DND-41 (cell line): Measurements from ENCODE around the gene ANO9.

Experiments
- EZH2 ChIP-seq: IDR thresholded peaks from 3 replicates; pipeline ENCODE4 v1.6.1; 2012; ENCODE audit warnings: borderline replicate concordance, low read depth, mild to moderate bottlenecking, moderate library complexity, low read length, inconsistent platforms; ENCODE audit not compliant: severe bottlenecking
- TF ChIP-seq, protein P1 (sequence below): IDR thresholded peaks from 2 replicates; pipeline ENCODE4 v1.5.1; 2012; ENCODE audit warnings: borderline replicate concordance, low read length, moderate library complexity, mild to moderate bottlenecking; ENCODE audit not compliant: poor library complexity, severe bottlenecking; ENCODE audit errors: extremely low read depth

- TF ChIP-seq EZH2 = no peak
- TF ChIP-seq, protein P1, sequence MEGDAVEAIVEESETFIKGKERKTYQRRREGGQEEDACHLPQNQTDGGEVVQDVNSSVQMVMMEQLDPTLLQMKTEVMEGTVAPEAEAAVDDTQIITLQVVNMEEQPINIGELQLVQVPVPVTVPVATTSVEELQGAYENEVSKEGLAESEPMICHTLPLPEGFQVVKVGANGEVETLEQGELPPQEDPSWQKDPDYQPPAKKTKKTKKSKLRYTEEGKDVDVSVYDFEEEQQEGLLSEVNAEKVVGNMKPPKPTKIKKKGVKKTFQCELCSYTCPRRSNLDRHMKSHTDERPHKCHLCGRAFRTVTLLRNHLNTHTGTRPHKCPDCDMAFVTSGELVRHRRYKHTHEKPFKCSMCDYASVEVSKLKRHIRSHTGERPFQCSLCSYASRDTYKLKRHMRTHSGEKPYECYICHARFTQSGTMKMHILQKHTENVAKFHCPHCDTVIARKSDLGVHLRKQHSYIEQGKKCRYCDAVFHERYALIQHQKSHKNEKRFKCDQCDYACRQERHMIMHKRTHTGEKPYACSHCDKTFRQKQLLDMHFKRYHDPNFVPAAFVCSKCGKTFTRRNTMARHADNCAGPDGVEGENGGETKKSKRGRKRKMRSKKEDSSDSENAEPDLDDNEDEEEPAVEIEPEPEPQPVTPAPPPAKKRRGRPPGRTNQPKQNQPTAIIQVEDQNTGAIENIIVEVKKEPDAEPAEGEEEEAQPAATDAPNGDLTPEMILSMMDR = no peak
Observed at GRCh38 chr11:416051-416756, 25.6 kb downstream of the ANO9 start.
